ENCODE measurements around the gene CHTOP.
A peak's percentile ranks its signal among the peaks of the same experiment; 100 is the strongest.

The CHTOP gene

GRCh38 chr1:153613406-153613805, 20.5 kb upstream of the CHTOP start:
- no peak for DNase-seq

DNA sequence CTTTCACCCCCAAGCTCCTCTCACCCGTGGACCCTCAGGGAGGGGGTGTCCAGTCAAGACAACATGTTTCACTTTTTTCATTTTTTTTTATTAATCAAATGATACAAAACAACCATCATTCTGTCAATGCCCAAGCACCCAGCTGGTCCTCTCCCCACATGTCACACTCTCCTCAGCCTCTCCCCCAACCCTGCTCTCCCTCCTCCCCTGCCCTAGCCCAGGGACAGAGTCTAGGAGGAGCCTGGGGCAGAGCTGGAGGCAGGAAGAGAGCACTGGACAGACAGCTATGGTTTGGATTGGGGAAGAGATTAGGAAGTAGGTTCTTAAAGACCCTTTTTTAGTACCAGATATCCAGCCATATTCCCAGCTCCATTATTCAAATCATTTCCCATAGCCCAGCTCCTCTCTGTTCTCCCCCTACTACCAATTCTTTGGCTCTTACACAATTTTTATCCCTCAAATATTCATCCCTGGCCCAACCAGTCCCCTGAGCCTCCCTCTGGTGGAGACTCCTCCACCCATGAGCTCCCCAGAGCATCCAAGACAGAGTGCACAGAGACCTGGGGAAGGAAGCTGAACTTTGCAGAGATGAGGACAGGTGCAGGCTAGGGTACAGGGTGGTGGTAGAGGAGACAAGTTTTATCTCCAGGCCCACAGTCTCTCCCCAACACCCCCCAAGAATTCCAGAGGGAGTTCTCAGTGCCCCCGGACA, 19.5 kb upstream of the CHTOP start:
- DNase-seq, result no peak

DNA sequence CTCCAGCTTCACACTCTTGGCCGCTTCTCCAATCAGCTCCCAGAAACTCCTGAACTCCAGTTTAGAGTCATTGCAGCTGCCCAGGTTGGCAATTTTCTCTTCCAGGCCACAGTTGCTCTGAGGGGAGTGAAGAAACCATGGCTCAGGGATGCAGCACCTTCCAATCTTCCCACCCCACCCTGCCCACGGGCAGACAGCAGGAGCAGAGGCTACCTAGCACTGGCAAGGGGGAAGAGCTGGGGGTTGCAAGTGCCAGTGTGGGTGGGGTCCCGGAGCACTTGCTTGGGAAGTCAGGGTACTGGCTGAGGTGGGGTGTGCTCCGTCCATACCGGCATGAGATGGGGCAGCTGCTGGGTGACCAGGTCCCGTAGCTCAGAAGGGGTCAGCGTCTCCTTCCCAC, 19.0 kb upstream of the CHTOP start:
- DNase-seq, result no peak

GRCh38 chr1:153615406-153615805, 18.5 kb upstream of the CHTOP start:
- DNase-seq, result no peak

- peak; percentile 23 for DNase-seq
These were observed 17.5 kb upstream of the CHTOP start, which contains the start of gene S100A14 for GRCh38 chr1:153616144-153616916. Gene S100A14 (minus strand): TSS chr1:153616325. CDS start chr1:153615858, 467 bp downstream.

- peak; percentile 14 for DNase-seq
These were observed 17.0 kb upstream of the CHTOP start for GRCh38 chr1:153616917-153617311.

- no peak for DNase-seq
These were observed 16.2 kb upstream of the CHTOP start for GRCh38 chr1:153617663-153618062.

GRCh38 chr1:153619171-153619570, 14.7 kb upstream of the CHTOP start:
- no peak for DNase-seq

GRCh38 chr1:153623101-153623500, 10.8 kb upstream of the CHTOP start:
- no peak for DNase-seq

GRCh38 chr1:153624965-153625611, 8.8 kb upstream of the CHTOP start:
- no peak for DNase-seq

GRCh38 chr1:153626477-153626903, 7.4 kb upstream of the CHTOP start:
- no peak for DNase-seq

DNA sequence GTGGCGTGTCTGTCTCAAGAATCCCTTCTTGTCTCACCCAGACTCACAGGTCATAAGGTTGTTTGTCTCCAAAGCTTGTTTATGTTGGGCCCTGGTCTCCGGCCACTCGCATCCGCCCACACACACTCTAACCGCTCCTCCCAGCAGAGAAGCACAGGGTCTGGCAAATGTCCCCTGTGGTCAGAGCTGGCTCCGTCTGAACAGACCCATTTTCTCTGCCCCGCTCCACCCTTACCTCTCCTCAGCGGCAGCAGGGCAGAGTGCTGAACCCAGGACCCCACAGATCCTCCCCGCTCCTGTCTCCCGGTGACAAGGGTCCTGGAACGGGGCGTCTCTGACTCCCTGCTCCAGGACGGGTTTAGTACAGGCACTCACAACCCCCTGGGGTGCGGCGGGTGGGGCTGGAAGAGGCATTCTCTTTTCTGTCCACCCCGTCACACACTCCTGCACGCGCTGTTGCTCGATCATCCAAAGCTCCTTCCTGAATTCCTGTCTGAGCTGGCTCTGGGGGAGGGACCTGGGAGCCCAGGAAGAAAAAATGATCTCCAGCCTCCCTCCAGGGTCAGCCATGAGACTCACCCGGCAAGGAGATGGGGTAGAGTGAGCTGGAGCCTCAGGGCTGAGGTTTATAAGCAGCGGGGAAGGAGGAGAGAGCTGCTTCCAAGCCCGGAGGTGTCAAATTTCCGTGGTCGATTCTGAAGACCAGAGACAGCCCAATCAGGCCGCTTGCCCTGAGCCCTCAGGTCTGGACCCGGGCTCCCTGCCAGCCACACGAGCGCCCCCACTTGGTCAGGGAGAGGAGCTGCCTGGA, 6.8 kb upstream of the CHTOP start, which contains the start of gene S100A13:
Gene S100A13 (minus strand): TSS at position 602 of the 811 bp plus-strand sequence. CDS start 1,033 bp downstream, outside the sequence.
- peak; percentile 96 for DNase-seq

DNA sequence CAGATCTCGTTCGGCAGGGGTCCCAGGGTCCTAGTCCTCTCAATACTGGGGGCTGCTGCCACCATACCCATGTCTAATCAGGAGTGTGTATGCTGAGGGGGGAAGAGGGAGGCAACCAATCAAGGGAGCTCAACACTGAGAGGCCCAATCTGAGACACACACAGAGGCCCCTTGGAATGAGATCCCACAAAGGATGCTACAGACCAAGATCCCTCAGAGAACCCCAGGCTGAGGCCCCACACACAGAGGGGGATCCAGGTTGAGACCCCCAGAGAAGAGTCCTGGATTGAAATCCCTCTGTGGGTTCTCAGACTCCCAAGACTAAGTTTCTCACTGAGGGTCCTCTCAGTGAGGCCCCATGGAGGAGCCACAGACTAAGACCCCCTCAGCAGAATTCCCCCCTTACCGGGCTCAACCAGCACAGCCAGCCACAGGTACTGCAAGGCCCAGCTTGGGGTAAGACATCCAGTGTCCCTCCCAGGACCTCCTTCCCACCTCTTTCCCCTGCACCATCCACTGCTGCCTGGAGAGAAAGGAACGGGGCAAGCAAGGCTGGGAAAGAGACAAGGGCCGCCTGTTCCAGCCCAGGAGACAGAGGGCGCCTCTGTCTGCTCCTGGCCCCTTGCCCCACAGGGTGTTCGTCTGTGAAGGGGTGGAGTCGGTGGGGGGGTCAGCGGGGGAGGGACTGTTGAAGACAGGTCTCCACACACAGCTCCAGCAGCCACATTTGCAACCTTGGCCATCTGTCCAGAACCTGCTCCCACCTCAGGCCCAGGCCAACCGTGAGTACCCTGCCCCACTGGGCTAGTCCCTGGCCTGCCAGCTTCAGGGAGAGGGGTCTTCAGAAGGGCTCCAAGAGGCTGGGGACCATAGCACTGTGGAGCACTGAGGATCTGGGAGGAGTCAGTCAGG, 5.9 kb upstream of the CHTOP start, which contains the start of gene S100A1:
Gene S100A1 (plus strand): TSS at position 720 of the 912 bp plus-strand sequence. CDS start 2,088 bp downstream, outside the sequence.
- DNase-seq, result no peak

DNA sequence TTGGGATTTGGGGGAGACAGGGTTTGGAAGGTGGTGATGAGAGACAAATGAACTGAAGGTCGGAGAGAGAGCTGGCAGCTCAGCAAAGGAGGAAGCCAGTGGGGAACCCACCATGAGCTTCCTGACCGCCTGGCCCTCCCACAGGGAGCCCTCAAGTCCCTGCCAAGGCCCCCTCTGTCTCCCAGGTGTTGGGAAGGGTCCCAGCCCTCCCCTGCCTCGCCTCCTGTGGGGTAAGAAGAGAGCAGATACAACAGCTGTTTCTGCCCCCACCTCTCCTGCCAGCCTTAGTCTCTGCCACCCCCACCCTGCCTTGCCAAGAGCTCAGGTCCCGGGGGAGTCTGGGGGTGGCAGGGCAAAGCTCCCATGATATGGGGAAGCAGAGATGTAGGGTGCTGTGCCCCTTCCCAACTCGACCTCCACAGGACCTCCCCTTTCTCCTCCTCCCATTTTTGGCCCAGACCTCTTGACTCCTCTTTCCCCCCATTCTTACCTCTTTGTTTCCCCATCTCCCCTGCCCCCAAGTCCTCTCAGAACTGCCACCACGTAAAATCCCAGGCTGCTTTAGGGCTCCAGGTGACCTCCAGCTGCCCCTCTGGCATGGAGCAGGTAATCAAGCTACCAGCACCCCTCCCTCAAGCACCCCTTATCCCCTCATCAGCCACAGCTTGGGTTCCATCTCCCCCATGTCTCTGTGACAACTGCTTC, 5.1 kb upstream of the CHTOP start:
- no peak for DNase-seq

GRCh38 chr1:153629343-153629665, 4.6 kb upstream of the CHTOP start:
- DNase-seq, result no peak

DNA sequence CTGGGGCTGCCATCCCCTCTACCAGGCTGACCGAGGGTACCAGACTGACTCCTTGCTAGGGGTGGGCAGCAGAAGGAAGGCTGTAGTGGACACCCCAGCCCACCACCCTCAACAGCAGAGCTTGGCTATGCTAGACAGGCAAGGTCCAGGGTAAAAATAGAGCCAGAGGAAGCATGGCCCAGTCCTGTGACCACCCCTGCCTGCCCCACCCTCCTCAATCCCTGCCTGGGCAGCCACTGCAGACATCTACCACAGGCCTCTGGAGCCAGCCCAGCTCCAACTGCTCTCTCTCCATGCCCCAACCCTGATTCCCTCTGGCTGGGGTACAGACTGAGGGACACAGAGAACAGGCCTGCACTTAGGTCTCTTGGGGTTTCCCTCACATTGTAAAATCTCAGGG, 3.9 kb upstream of the CHTOP start:
- DNase-seq, result no peak

DNA sequence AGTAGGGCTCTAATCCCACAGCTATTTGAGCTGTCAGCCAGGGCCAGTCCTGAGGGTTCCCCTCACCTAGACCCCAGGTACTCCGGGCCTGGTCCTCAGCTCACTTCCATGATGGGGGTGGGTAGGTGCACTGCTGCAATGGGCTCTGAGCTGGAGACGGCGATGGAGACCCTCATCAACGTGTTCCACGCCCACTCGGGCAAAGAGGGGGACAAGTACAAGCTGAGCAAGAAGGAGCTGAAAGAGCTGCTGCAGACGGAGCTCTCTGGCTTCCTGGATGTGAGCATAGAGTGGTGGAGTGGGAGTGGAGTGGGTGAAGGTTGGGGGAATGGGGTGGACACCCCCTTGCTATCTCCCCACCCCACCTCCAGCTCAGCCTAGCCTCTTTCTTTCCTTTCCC, 3.5 kb upstream of the CHTOP start:
- no peak for DNase-seq

DNA sequence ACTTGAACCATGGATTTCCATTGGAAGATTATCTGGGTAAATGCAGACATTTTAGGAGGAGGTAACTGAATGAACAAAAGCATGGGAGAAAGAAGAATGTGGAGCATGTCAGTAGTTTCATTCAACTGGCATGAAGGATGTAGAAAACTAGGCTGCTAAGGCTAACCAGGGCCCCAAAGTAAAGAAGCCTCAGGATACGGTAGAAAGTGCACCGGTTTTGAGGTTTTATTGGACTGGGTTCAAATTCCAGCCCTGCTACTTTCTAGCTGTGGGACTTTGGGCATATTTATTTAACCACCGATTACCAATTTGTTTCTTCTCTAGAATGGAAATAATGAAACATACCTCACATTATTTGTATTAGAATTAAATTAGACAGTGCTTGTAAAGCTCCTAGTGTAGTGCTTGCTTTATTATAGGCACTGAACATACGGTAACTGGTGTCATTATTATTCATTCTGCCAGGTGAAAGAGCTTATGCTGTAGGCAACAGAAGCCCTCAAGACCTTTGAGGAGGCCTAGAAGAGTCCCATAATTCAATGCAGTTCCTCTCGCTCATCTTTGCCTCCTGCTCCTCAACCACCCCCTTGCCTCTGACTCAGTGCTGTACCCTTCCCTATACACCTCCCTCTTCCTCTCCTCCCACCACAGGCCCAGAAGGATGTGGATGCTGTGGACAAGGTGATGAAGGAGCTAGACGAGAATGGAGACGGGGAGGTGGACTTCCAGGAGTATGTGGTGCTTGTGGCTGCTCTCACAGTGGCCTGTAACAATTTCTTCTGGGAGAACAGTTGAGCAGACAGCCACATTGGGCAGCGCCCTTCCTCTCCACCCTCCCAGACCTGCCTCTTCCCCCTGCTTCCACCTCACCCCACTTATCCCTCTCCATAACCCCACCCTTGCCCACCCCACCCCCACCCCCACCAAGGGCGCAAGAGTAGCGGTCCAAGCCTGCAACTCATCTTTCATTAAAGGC, 2.5 kb upstream of the CHTOP start:
- DNase-seq, result no peak

DNA sequence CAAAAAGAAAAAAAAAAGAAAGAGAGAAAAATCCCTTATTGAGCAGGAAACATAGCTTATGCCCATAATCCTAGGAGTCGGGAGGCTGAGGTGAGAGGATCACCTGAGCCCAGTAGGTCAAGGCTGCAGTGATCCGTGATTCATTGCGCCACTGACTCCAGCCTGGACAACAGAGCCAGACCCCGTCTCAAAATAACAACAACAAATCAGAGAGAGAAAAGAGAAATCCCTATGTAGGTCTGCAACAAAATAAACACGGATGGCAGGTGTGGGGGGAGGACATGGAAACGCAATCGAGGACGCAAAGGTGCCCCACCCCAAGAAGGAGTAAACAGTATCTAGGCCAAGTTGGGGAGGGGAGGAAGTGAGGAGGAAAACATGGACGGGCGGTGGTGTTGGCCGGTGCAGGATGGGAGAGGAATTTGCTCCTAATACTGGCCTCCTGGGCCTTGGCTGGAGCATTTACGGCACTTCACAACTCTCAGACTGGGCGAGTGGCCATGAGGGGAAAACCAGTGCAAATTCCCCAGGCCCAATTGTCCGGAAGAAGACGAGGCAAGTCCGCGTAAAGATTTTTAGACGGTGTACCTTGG, 609 bp upstream of the CHTOP start:
- no peak for DNase-seq
